OCI-LY3 (cell line): ENCODE results near the gene CPA2.

ENCODE experiments used
- H2AFZ ChIP-seq: fragments of 200-600, 300-600 bp; shearing (Covaris generic); 2 replicates; pipeline ENCODE4 v1.6.0; 2014; ENCODE audit warnings: antibody characterized with exemption, low read depth, low read length
- H3K27ac ChIP-seq: fragments of 200-600, 300-600 bp; sonication (generic); 2 replicates; pipeline ENCODE4 v1.5.1; 2014; ENCODE audit warnings: mild to moderate bottlenecking, low read length, moderate library complexity, mixed read lengths
- H3K27me3 ChIP-seq: fragments of 200-600, 300-600 bp; sonication (generic); 2 replicates; pipeline ENCODE4 v1.6.1; 2014; ENCODE audit warnings: low read depth, low read length, mixed read lengths
- H3K36me3 ChIP-seq: fragments of 200-600, 300-600 bp; sonication (generic); replicated peaks from 2 replicates; pipeline ENCODE3; 2014; ENCODE audit warnings: low read depth, low read length, mixed read lengths
- H3K4me1 ChIP-seq: fragments of 300-600, 200-600 bp; sonication (generic); 2 replicates; pipeline ENCODE4 v1.6.1; 2014; ENCODE audit warnings: low read length, mixed read lengths
- H3K4me2 ChIP-seq: fragments of 200-600, 300-600 bp; sonication (generic); 2 replicates; pipeline ENCODE4 v1.6.1; 2014; ENCODE audit warnings: low read length, mixed read lengths
- H3K4me3 ChIP-seq: fragments of 300-600, 200-600 bp; sonication (generic); 2 replicates; pipeline ENCODE4 v1.5.1; 2014; ENCODE audit warnings: antibody characterized with exemption, mild to moderate bottlenecking, low read length, moderate library complexity
- H3K79me2 ChIP-seq: fragments of 300-600, 200-600 bp; shearing (Covaris generic); 2 replicates; pipeline ENCODE4 v1.6.1; 2014; ENCODE audit warnings: mild to moderate bottlenecking, low read length, mixed read lengths
- H3K9ac ChIP-seq: fragments of 300-600, 200-600 bp; shearing (Covaris generic); 2 replicates; pipeline ENCODE4 v1.6.0; 2014; ENCODE audit warnings: mild to moderate bottlenecking, low read length, moderate library complexity
- H3K9me3 ChIP-seq: fragments of 200-600, 300-600 bp; shearing (Covaris generic); 2 replicates; pipeline ENCODE4 v1.6.1; 2014; ENCODE audit warnings: low read length, mixed read lengths; ENCODE audit not compliant: insufficient read depth
- H4K20me1 ChIP-seq: fragments of 200-600, 300-600 bp; sonication (generic); 2 replicates; pipeline ENCODE4 v1.6.1; 2016; ENCODE audit warnings: low read length, mixed read lengths; ENCODE audit not compliant: insufficient read depth
- CTCF ChIP-seq: fragments of 200-600, 300-600 bp; sonication (generic); IDR thresholded peaks from 2 replicates; pipeline ENCODE4 v1.5.1; 2014; ENCODE audit warnings: antibody characterized with exemption, low read length, low read depth
- EZH2phosphoT487 ChIP-seq: fragments of 200-600 bp; shearing (Covaris generic); IDR thresholded peaks from 2 replicates; pipeline ENCODE4 v1.6.1; 2018; ENCODE audit warnings: antibody characterized with exemption, mixed run types, low read depth

CPA2 gene

GRCh38 chr7:130303551-130303950 lies 36.9 kb downstream of the CPA2 start:
- no peak overlapping the region for H3K4me3 ChIP-seq

GRCh38 chr7:130303982-130304381 lies 37.3 kb downstream of the CPA2 start:
- H3K27ac ChIP-seq, result no peak overlapping the region
- no peaks in the 10 kb centered on the region for H4K20me1 ChIP-seq
- no peak for TF ChIP-seq CTCF
- TF ChIP-seq EZH2phosphoT487, result no peak
- H3K27me3 ChIP-seq, result peaks cover 45% of the 10 kb centered on the region
- no peaks in the 10 kb centered on the region for H3K4me1 ChIP-seq
- no peak overlapping the region for H2AFZ ChIP-seq
- H3K9ac ChIP-seq, result no peak overlapping the region
- H3K9me3 ChIP-seq, result no peaks in the 10 kb centered on the region
- H3K79me2 ChIP-seq, result no peaks in the 10 kb centered on the region
- no peaks in the 10 kb centered on the region for H3K36me3 ChIP-seq
- H3K4me3 ChIP-seq, result no peak overlapping the region
- no peak overlapping the region for H3K4me2 ChIP-seq

More at GRCh38 chr7:130303551-130303950, 36.9 kb downstream of the CPA2 start:
- Histone ChIP-seq H3K4me1 (no peaks in the 10 kb centered on the region), H3K9ac (no peak overlapping the region), H3K27me3 (peaks cover 45% of the 10 kb centered on the region), H3K27ac (no peak overlapping the region), H4K20me1 (no peaks in the 10 kb centered on the region), H3K79me2 (no peaks in the 10 kb centered on the region), H2AFZ (no peak overlapping the region), H3K36me3 (no peaks in the 10 kb centered on the region), H3K9me3 (no peaks in the 10 kb centered on the region), H3K4me2 (no peak overlapping the region)
- TF ChIP-seq CTCF, result no peak
- TF ChIP-seq EZH2phosphoT487, result no peak

GRCh38 chr7:130304878-130305277 lies 38.2 kb downstream of the CPA2 start:
- Histone ChIP-seq H3K36me3 (no peaks in the 10 kb centered on the region), H2AFZ (no peak overlapping the region), H3K27me3 (peaks cover 48% of the 10 kb centered on the region)

GRCh38 chr7:130305433-130306042 lies 38.9 kb downstream of the CPA2 start:
- no peak overlapping the region for H3K4me3 ChIP-seq
- H2AFZ ChIP-seq, result no peak overlapping the region
- no peaks in the 10 kb centered on the region for H3K79me2 ChIP-seq
- no peaks in the 10 kb centered on the region for H3K9me3 ChIP-seq
- no peak overlapping the region for H3K27ac ChIP-seq
- H3K36me3 ChIP-seq, result no peaks in the 10 kb centered on the region
- no peak overlapping the region for H3K4me2 ChIP-seq
- H3K4me1 ChIP-seq, result peaks cover 12% of the 10 kb centered on the region
- no peaks in the 10 kb centered on the region for H4K20me1 ChIP-seq
- peaks cover 48% of the 10 kb centered on the region for H3K27me3 ChIP-seq
- no peak for TF ChIP-seq CTCF
- TF ChIP-seq EZH2phosphoT487, result no peak
- H3K9ac ChIP-seq, result no peak overlapping the region

More at GRCh38 chr7:130304878-130305277, 38.2 kb downstream of the CPA2 start:
- TF ChIP-seq EZH2phosphoT487, result no peak
- TF ChIP-seq CTCF, result no peak
- H3K4me2 ChIP-seq, result no peak overlapping the region
- H3K9ac ChIP-seq, result no peak overlapping the region
- H3K27ac ChIP-seq, result no peak overlapping the region
- no peaks in the 10 kb centered on the region for H3K79me2 ChIP-seq
- H4K20me1 ChIP-seq, result no peaks in the 10 kb centered on the region
- no peaks in the 10 kb centered on the region for H3K9me3 ChIP-seq
- peaks cover 5% of the 10 kb centered on the region for H3K4me1 ChIP-seq
- no peak overlapping the region for H3K4me3 ChIP-seq
